ENCODE measurements around the gene SLITRK1. TPM values are rescaled to one million over a fixed set of nuclear protein-coding genes. Genes with fewer than 3 reads are reported as not detected.

Gene SLITRK1
- total RNA-seq (2014; rRNA removed; shearing (Covaris generic); ENCODE audit: low replicate concordance) = not detected in 2 replicates

- Histone ChIP-seq H2AFZ (ENCODE audit: low read length) (no peak within 1 kb of the TSS), H3K79me2 (ENCODE audit: low read length) (no peaks in the 10 kb centered on the region), H3K9ac (ENCODE audit: low read length) (no peak within 1 kb of the TSS), H3K9me3 (ENCODE audit: low read length) (peaks cover 11% of the 10 kb centered on the region), H3K36me3 (ENCODE audit: insufficient read depth, low read length) (no peaks in the 10 kb centered on the region), H3K27ac (ENCODE audit: low read length) (no peak within 1 kb of the TSS), H3K4me1 (ENCODE audit: low read length) (no peaks in the 10 kb centered on the region), H4K20me1 (ENCODE audit: insufficient read depth, low read depth, low read length) (no peaks in the 10 kb centered on the region), H3K4me2 (ENCODE audit: low read depth, low read length, poor library complexity, severe bottlenecking) (no peak within 1 kb of the TSS), H3K4me3 (ENCODE audit: low read length) (no peak within 1 kb of the TSS), H3K27me3 (ENCODE audit: low read length) (no peaks in the 10 kb centered on the region), H3K9me2 (replicated peaks; ENCODE audit: insufficient read depth, low read length) (no peaks in the 10 kb centered on the region)
- DNase-seq = no peak
Observed at GRCh38 chr13:83881917-83882605, at the start of gene SLITRK1. Gene SLITRK1, minus strand, starts transcription at chr13:83882474. Its CDS starts 967 bp downstream, at chr13:83881507.

GRCh38 chr13:83929157-83929556 is 46.9 kb upstream of the SLITRK1 start:
- Histone ChIP-seq H3K27ac (ENCODE audit: low read length) (no peak overlapping the region), H3K4me1 (ENCODE audit: low read length) (no peaks in the 10 kb centered on the region), H3K4me3 (ENCODE audit: low read length) (no peak overlapping the region), H4K20me1 (ENCODE audit: insufficient read depth, low read depth, low read length) (no peaks in the 10 kb centered on the region), H3K79me2 (ENCODE audit: low read length) (no peaks in the 10 kb centered on the region), H3K36me3 (ENCODE audit: insufficient read depth, low read length) (no peaks in the 10 kb centered on the region), H3K4me2 (ENCODE audit: low read depth, low read length, poor library complexity, severe bottlenecking) (no peak overlapping the region), H3K9me3 (ENCODE audit: low read length) (no peaks in the 10 kb centered on the region), H3K27me3 (ENCODE audit: low read length) (no peaks in the 10 kb centered on the region), H2AFZ (ENCODE audit: low read length) (no peak overlapping the region), H3K9me2 (replicated peaks; ENCODE audit: insufficient read depth, low read length) (no peaks in the 10 kb centered on the region), H3K9ac (ENCODE audit: low read length) (no peak overlapping the region)
- DNase-seq = no peak

GRCh38 chr13:83919775-83920174 is 37.5 kb upstream of the SLITRK1 start:
- no peaks in the 10 kb centered on the region for H3K4me1 ChIP-seq (ENCODE audit: low read length)
- H3K79me2 ChIP-seq (ENCODE audit: low read length) = no peaks in the 10 kb centered on the region
- no peaks in the 10 kb centered on the region for H3K27me3 ChIP-seq (ENCODE audit: low read length)
- H3K4me2 ChIP-seq (ENCODE audit: low read depth, low read length, poor library complexity, severe bottlenecking) = no peak overlapping the region
- no peak overlapping the region for H3K4me3 ChIP-seq (ENCODE audit: low read length)
- H2AFZ ChIP-seq (ENCODE audit: low read length) = no peak overlapping the region
- H3K27ac ChIP-seq (ENCODE audit: low read length) = no peak overlapping the region
- no peaks in the 10 kb centered on the region for H3K36me3 ChIP-seq (ENCODE audit: insufficient read depth, low read length)
- no peak overlapping the region for H3K9ac ChIP-seq (ENCODE audit: low read length)
- peaks cover 23% of the 10 kb centered on the region for H3K9me3 ChIP-seq (ENCODE audit: low read length)
- H4K20me1 ChIP-seq (ENCODE audit: insufficient read depth, low read depth, low read length) = no peaks in the 10 kb centered on the region
- no peaks in the 10 kb centered on the region for H3K9me2 ChIP-seq (replicated peaks; ENCODE audit: insufficient read depth, low read length)
- DNase-seq = no peak

- Histone ChIP-seq H3K79me2 (ENCODE audit: low read length) (no peaks in the 10 kb centered on the region), H3K4me2 (ENCODE audit: low read depth, low read length, poor library complexity, severe bottlenecking) (no peak overlapping the region), H2AFZ (ENCODE audit: low read length) (no peak overlapping the region), H4K20me1 (ENCODE audit: insufficient read depth, low read depth, low read length) (no peaks in the 10 kb centered on the region), H3K9me3 (ENCODE audit: low read length) (peaks cover 7% of the 10 kb centered on the region; the same call in 1 of the 2 replicates), H3K36me3 (ENCODE audit: insufficient read depth, low read length) (no peaks in the 10 kb centered on the region), H3K4me1 (ENCODE audit: low read length) (no peaks in the 10 kb centered on the region), H3K9ac (ENCODE audit: low read length) (no peak overlapping the region), H3K4me3 (ENCODE audit: low read length) (no peak overlapping the region), H3K27ac (ENCODE audit: low read length) (no peak overlapping the region), H3K27me3 (ENCODE audit: low read length) (no peaks in the 10 kb centered on the region), H3K9me2 (replicated peaks; ENCODE audit: insufficient read depth, low read length) (no peaks in the 10 kb centered on the region)
- DNase-seq = no peak
Observed at GRCh38 chr13:83914368-83914767, 32.1 kb upstream of the SLITRK1 start.

- no peaks in the 10 kb centered on the region for H3K36me3 ChIP-seq (ENCODE audit: insufficient read depth, low read length)
- no peaks in the 10 kb centered on the region for H3K27me3 ChIP-seq (ENCODE audit: low read length)
- H2AFZ ChIP-seq (ENCODE audit: low read length) = no peak overlapping the region
- H4K20me1 ChIP-seq (ENCODE audit: insufficient read depth, low read depth, low read length) = no peaks in the 10 kb centered on the region
- H3K9ac ChIP-seq (ENCODE audit: low read length) = no peak overlapping the region
- DNase-seq = no peak
- H3K4me3 ChIP-seq (ENCODE audit: low read length) = no peak overlapping the region
- no peaks in the 10 kb centered on the region for H3K9me2 ChIP-seq (replicated peaks; ENCODE audit: insufficient read depth, low read length)
- no peak overlapping the region for H3K4me2 ChIP-seq (ENCODE audit: low read depth, low read length, poor library complexity, severe bottlenecking)
- H3K4me1 ChIP-seq (ENCODE audit: low read length) = no peaks in the 10 kb centered on the region
- no peaks in the 10 kb centered on the region for H3K79me2 ChIP-seq (ENCODE audit: low read length)
- H3K27ac ChIP-seq (ENCODE audit: low read length) = no peak overlapping the region
- no peaks in the 10 kb centered on the region for H3K9me3 ChIP-seq (ENCODE audit: low read length)
Observed at GRCh38 chr13:83907196-83907989, 25.1 kb upstream of the SLITRK1 start.

- Histone ChIP-seq H4K20me1 (ENCODE audit: insufficient read depth, low read depth, low read length) (no peaks in the 10 kb centered on the region), H3K36me3 (ENCODE audit: insufficient read depth, low read length) (no peaks in the 10 kb centered on the region), H3K4me1 (ENCODE audit: low read length) (no peaks in the 10 kb centered on the region), H3K9me3 (ENCODE audit: low read length) (no peaks in the 10 kb centered on the region; the same call in 1 of the 2 replicates), H3K9ac (ENCODE audit: low read length) (no peak overlapping the region), H2AFZ (ENCODE audit: low read length) (no peak overlapping the region), H3K4me2 (ENCODE audit: low read depth, low read length, poor library complexity, severe bottlenecking) (no peak overlapping the region), H3K4me3 (ENCODE audit: low read length) (no peak overlapping the region), H3K27me3 (ENCODE audit: low read length) (no peaks in the 10 kb centered on the region), H3K9me2 (replicated peaks; ENCODE audit: insufficient read depth, low read length) (no peaks in the 10 kb centered on the region), H3K79me2 (ENCODE audit: low read length) (no peaks in the 10 kb centered on the region), H3K27ac (ENCODE audit: low read length) (no peak overlapping the region)
- no peak for DNase-seq
Observed at GRCh38 chr13:83906240-83906820, 24.1 kb upstream of the SLITRK1 start.

GRCh38 chr13:83905641-83906040 is 23.4 kb upstream of the SLITRK1 start:
- no peaks in the 10 kb centered on the region for H3K36me3 ChIP-seq (ENCODE audit: insufficient read depth, low read length)
- H3K4me3 ChIP-seq (ENCODE audit: low read length) = no peak overlapping the region
- no peaks in the 10 kb centered on the region for H3K79me2 ChIP-seq (ENCODE audit: low read length)
- H3K9ac ChIP-seq (ENCODE audit: low read length) = no peak overlapping the region
- H3K4me1 ChIP-seq (ENCODE audit: low read length) = no peaks in the 10 kb centered on the region
- H3K4me2 ChIP-seq (ENCODE audit: low read depth, low read length, poor library complexity, severe bottlenecking) = no peak overlapping the region
- no peak overlapping the region for H2AFZ ChIP-seq (ENCODE audit: low read length)
- H4K20me1 ChIP-seq (ENCODE audit: insufficient read depth, low read depth, low read length) = no peaks in the 10 kb centered on the region
- H3K9me3 ChIP-seq (ENCODE audit: low read length) = no peaks in the 10 kb centered on the region; the same call in 1 of the 2 replicates
- no peak for DNase-seq
- no peaks in the 10 kb centered on the region for H3K27me3 ChIP-seq (ENCODE audit: low read length)
- H3K27ac ChIP-seq (ENCODE audit: low read length) = no peak overlapping the region
- no peaks in the 10 kb centered on the region for H3K9me2 ChIP-seq (replicated peaks; ENCODE audit: insufficient read depth, low read length)

GRCh38 chr13:83895994-83896580 is 13.8 kb upstream of the SLITRK1 start:
- Histone ChIP-seq H3K9me2 (replicated peaks; ENCODE audit: insufficient read depth, low read length) (no peaks in the 10 kb centered on the region), H3K9me3 (ENCODE audit: low read length) (peaks cover 11% of the 10 kb centered on the region; the same call in 1 of the 2 replicates), H3K9ac (ENCODE audit: low read length) (no peak overlapping the region), H2AFZ (ENCODE audit: low read length) (no peak overlapping the region), H4K20me1 (ENCODE audit: insufficient read depth, low read depth, low read length) (no peaks in the 10 kb centered on the region), H3K27me3 (ENCODE audit: low read length) (no peaks in the 10 kb centered on the region), H3K4me2 (ENCODE audit: low read depth, low read length, poor library complexity, severe bottlenecking) (no peak overlapping the region), H3K36me3 (ENCODE audit: insufficient read depth, low read length) (no peaks in the 10 kb centered on the region), H3K27ac (ENCODE audit: low read length) (no peak overlapping the region), H3K4me3 (ENCODE audit: low read length) (no peak overlapping the region), H3K4me1 (ENCODE audit: low read length) (no peaks in the 10 kb centered on the region), H3K79me2 (ENCODE audit: low read length) (no peaks in the 10 kb centered on the region)
- no peak for DNase-seq

All from Karpas-422 (cell line).